Measurements from ENCODE around the gene C11orf65. TPM values are rescaled to one million over a fixed set of nuclear protein-coding genes. Genes with fewer than 3 reads are reported as not detected.

Gene C11orf65
- total RNA-seq, 1 donor from 2014 or later, result 1.1 TPM

GRCh38 chr11:108486828-108487227 is 19.5 kb upstream of the C11orf65 start:
- Mint-ChIP-seq H3K4me1 (peaks cover 1% of the 10 kb centered on the region), H3K36me3 (peaks cover 52% of the 10 kb centered on the region), H3K27me3 (ENCODE audit: low read depth) (no peaks in the 10 kb centered on the region), H3K4me3 (no peak overlapping the region), H3K9me3 (no peaks in the 10 kb centered on the region), H3K27ac (no peak overlapping the region)
- no peak for TF ChIP-seq CTCF (IDR thresholded peaks at IDR 0.05; ENCODE audit: unreplicated experiment)
- no peak for DNase-seq (ENCODE audit: low spot score in 2 of 2, unreplicated experiment in 2 of 2)

GRCh38 chr11:108486331-108486730 is 19.0 kb upstream of the C11orf65 start:
- Mint-ChIP-seq H3K4me3 (no peak overlapping the region), H3K27ac (no peak overlapping the region), H3K27me3 (ENCODE audit: low read depth) (no peaks in the 10 kb centered on the region), H3K9me3 (no peaks in the 10 kb centered on the region), H3K36me3 (peaks cover 57% of the 10 kb centered on the region), H3K4me1 (no peaks in the 10 kb centered on the region)
- no peak for TF ChIP-seq CTCF (IDR thresholded peaks at IDR 0.05; ENCODE audit: unreplicated experiment)
- DNase-seq (ENCODE audit: low spot score in 2 of 2, unreplicated experiment in 2 of 2), result no peak

GRCh38 chr11:108483163-108483562 is 15.8 kb upstream of the C11orf65 start:
- H3K9me3 Mint-ChIP-seq, result no peaks in the 10 kb centered on the region
- TF ChIP-seq CTCF (IDR thresholded peaks at IDR 0.05; ENCODE audit: unreplicated experiment), result no peak
- no peak overlapping the region for H3K27ac Mint-ChIP-seq
- no peak overlapping the region for H3K4me3 Mint-ChIP-seq
- peaks cover 45% of the 10 kb centered on the region for H3K36me3 Mint-ChIP-seq
- no peak for DNase-seq (ENCODE audit: low spot score in 2 of 2, unreplicated experiment in 2 of 2)
- H3K4me1 Mint-ChIP-seq, result no peaks in the 10 kb centered on the region
- no peaks in the 10 kb centered on the region for H3K27me3 Mint-ChIP-seq (ENCODE audit: low read depth)

- H3K36me3 Mint-ChIP-seq, result peaks cover 22% of the 10 kb centered on the region
- no peaks in the 10 kb centered on the region for H3K27me3 Mint-ChIP-seq (ENCODE audit: low read depth)
- H3K9me3 Mint-ChIP-seq, result no peaks in the 10 kb centered on the region
- H3K27ac Mint-ChIP-seq, result no peak overlapping the region
- no peak for TF ChIP-seq CTCF (IDR thresholded peaks at IDR 0.05; ENCODE audit: unreplicated experiment)
- H3K4me1 Mint-ChIP-seq, result no peaks in the 10 kb centered on the region
- no peak overlapping the region for H3K4me3 Mint-ChIP-seq
- DNase-seq (ENCODE audit: low spot score in 2 of 2, unreplicated experiment in 2 of 2), result no peak
Observed at GRCh38 chr11:108474664-108475463, 7.5 kb upstream of the C11orf65 start.

- Mint-ChIP-seq H3K4me3 (no peak overlapping the region), H3K36me3 (peaks cover 17% of the 10 kb centered on the region), H3K27me3 (ENCODE audit: low read depth) (no peaks in the 10 kb centered on the region), H3K9me3 (no peaks in the 10 kb centered on the region), H3K4me1 (peaks cover 5% of the 10 kb centered on the region), H3K27ac (no peak overlapping the region)
- TF ChIP-seq CTCF (IDR thresholded peaks at IDR 0.05; ENCODE audit: unreplicated experiment), result no peak
- DNase-seq (ENCODE audit: low spot score in 2 of 2, unreplicated experiment in 2 of 2), result no peak
Observed at GRCh38 chr11:108472681-108473080, 5.4 kb upstream of the C11orf65 start.
